ENCODE results near the gene NXPH1.

DNA sequence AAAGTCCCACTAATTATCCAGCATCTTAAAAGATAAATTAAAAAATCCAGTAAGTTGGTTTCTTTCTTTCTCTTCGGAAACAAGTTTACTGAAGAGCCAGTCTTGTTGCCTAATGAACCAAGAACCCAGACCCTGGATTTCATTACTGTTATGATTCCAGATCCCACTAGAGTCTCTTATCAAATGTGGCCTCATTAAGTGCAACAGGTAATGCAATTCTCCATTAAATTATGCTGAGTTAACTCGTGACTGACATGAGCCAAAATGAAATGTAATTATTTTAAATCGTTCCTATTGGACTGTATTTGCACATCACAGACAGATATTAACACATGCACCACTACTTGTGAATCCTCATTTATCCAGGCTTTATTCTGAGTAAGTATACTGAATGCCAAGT, 115.6 kb downstream of the NXPH1 start:
- TF ChIP-seq TEAD4 (IDR thresholded peaks at IDR 0.05; ENCODE audit: borderline replicate concordance, insufficient read depth), result no peak
- no peak for TF ChIP-seq CHD2 (IDR thresholded peaks at IDR 0.05; ENCODE audit: low read length, partially characterized antibody)
- TF ChIP-seq CTCF (IDR thresholded peaks at IDR 0.05), result no peak
- no peak for TF ChIP-seq SMC3 (IDR thresholded peaks at IDR 0.05; ENCODE audit: low read depth, low read length)
- peak in 1 of 2 experiments; percentile 89; a peak in 2 of 4 replicates for TF ChIP-seq EP300 (IDR thresholded peaks at IDR 0.05; ENCODE audit: borderline replicate concordance in 1 of 2, low read depth in 1 of 2, low read length in 1 of 2)
- TF ChIP-seq YY1 (IDR thresholded peaks at IDR 0.05; ENCODE audit: low read depth), result no peak
- TF ChIP-seq RAD21 (IDR thresholded peaks at IDR 0.05; ENCODE audit: low read length), result peak; percentile 13; the same call in 1 of the 2 replicates
- no peak for TF ChIP-seq RXRA (IDR thresholded peaks at IDR 0.05; ENCODE audit: borderline replicate concordance, low read depth)
- no peak for TF ChIP-seq POLR2AphosphoS5 (IDR thresholded peaks at IDR 0.05; ENCODE audit: low read depth, low read length)
- TF ChIP-seq FOXJ3 (CRISPR knock-in tag; IDR thresholded peaks at IDR 0.05), result no peak
- no peak for TF ChIP-seq EZH2phosphoT487 (IDR thresholded peaks at IDR 0.05; ENCODE audit: borderline replicate concordance, low read depth)
- TF ChIP-seq ELF1 (IDR thresholded peaks at IDR 0.05), result no peak
- TF ChIP-seq, protein P1, sequence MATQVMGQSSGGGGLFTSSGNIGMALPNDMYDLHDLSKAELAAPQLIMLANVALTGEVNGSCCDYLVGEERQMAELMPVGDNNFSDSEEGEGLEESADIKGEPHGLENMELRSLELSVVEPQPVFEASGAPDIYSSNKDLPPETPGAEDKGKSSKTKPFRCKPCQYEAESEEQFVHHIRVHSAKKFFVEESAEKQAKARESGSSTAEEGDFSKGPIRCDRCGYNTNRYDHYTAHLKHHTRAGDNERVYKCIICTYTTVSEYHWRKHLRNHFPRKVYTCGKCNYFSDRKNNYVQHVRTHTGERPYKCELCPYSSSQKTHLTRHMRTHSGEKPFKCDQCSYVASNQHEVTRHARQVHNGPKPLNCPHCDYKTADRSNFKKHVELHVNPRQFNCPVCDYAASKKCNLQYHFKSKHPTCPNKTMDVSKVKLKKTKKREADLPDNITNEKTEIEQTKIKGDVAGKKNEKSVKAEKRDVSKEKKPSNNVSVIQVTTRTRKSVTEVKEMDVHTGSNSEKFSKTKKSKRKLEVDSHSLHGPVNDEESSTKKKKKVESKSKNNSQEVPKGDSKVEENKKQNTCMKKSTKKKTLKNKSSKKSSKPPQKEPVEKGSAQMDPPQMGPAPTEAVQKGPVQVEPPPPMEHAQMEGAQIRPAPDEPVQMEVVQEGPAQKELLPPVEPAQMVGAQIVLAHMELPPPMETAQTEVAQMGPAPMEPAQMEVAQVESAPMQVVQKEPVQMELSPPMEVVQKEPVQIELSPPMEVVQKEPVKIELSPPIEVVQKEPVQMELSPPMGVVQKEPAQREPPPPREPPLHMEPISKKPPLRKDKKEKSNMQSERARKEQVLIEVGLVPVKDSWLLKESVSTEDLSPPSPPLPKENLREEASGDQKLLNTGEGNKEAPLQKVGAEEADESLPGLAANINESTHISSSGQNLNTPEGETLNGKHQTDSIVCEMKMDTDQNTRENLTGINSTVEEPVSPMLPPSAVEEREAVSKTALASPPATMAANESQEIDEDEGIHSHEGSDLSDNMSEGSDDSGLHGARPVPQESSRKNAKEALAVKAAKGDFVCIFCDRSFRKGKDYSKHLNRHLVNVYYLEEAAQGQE (IDR thresholded peaks at IDR 0.05; ENCODE audit: low read depth, low read length), result no peak

All from SK-N-SH (cell line).